Activated T-helper 1 cell treated with Interleukin-2 at 50 U/mL for 16 hours (primary cell): ENCODE measurements around the gene IFNA17.
"Not testable (repeated sequence)": the region's sequence is repeated elsewhere in the genome, so short reads cannot be mapped to it uniquely, and the experiment has no call there.

Source experiments
- DNase-seq: peaks from one replicate; pipeline ENCODE4 v3.0.0-alpha.2; 2020; ENCODE audit warnings: low read depth

The IFNA17 gene

GRCh38 chr9:21228122-21228521 lies at the start of gene IFNA17:
Gene IFNA17, minus strand, starts transcription at chr9:21228222. Its CDS starts 49 bp downstream, at chr9:21228173.
- DNase-seq, result no peak

- DNase-seq, result no peak
These were observed 40.3 kb upstream of the IFNA17 start for GRCh38 chr9:21268347-21268657.

- no peak for DNase-seq
These were observed 39.7 kb upstream of the IFNA17 start for GRCh38 chr9:21267485-21268346.

GRCh38 chr9:21266733-21267484 lies 38.9 kb upstream of the IFNA17 start:
- no peak for DNase-seq

- no peak for DNase-seq
These were observed 37.6 kb upstream of the IFNA17 start for GRCh38 chr9:21265421-21266189.

- no peak for DNase-seq
These were observed 27.7 kb upstream of the IFNA17 start for GRCh38 chr9:21255538-21256212.

- DNase-seq, result no peak
These were observed 24.9 kb upstream of the IFNA17 start for GRCh38 chr9:21252721-21253547.

- DNase-seq, result no peak
These were observed 23.6 kb upstream of the IFNA17 start for GRCh38 chr9:21251638-21252037.

- DNase-seq, result no peak
These were observed 23.2 kb upstream of the IFNA17 start for GRCh38 chr9:21251190-21251589.

- DNase-seq, result no peak
These were observed 16.8 kb upstream of the IFNA17 start for GRCh38 chr9:21244836-21245235.

GRCh38 chr9:21239911-21240310 lies 11.9 kb upstream of the IFNA17 start, which contains the start of gene IFNA14:
Gene IFNA14, minus strand, starts transcription at chr9:21240005. Its CDS starts 70 bp downstream, at chr9:21239935.
- DNase-seq, result no peak

- DNase-seq, result not testable (repeated sequence)
These were observed 8.3 kb upstream of the IFNA17 start for GRCh38 chr9:21236360-21236714.

- DNase-seq, result not testable (repeated sequence)
These were observed 7.7 kb upstream of the IFNA17 start for GRCh38 chr9:21235468-21236359.

- no peak for DNase-seq
These were observed 6.2 kb upstream of the IFNA17 start for GRCh38 chr9:21234153-21234687.

- no peak for DNase-seq
These were observed 5.2 kb upstream of the IFNA17 start for GRCh38 chr9:21233258-21233657.

- not testable (repeated sequence) for DNase-seq
These were observed 10.8 kb downstream of the IFNA17 start, which contains the start of gene IFNA16 for GRCh38 chr9:21217211-21217610. Gene IFNA16, minus strand, starts transcription at chr9:21217311. Its CDS starts 6 bp downstream, at chr9:21217305.

- DNase-seq, result not testable (repeated sequence)
These were observed 14.4 kb downstream of the IFNA17 start for GRCh38 chr9:21213411-21214326.

GRCh38 chr9:21212160-21212559 lies 15.9 kb downstream of the IFNA17 start:
- not testable (repeated sequence) for DNase-seq
